ENCODE results near the gene VKORC1.

The VKORC1 gene

GRCh38 chr16:31061126-31061812 lies 33.3 kb downstream of the VKORC1 start:
- no peak for DNase-seq

DNA sequence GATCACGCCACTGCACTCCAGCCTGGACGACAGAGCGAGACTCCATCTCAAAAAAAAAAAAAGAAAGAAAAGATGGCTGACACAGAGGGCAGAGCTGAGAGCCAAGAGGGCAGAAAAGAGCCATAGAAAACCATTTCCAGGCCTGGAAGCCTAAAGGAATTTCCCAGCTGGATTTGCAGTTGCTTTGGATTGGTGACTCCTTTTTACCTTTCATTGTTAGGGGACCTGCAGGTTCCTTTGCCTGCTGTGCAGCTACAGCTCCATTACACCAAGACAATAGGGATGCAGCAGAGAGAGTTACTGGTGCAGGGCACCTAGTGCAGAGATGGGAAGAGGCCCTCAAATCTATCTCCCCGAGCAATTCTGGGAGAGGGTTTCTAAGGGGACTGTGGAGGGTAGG lies 39.0 kb downstream of the VKORC1 start:
- no peak for DNase-seq

DNA sequence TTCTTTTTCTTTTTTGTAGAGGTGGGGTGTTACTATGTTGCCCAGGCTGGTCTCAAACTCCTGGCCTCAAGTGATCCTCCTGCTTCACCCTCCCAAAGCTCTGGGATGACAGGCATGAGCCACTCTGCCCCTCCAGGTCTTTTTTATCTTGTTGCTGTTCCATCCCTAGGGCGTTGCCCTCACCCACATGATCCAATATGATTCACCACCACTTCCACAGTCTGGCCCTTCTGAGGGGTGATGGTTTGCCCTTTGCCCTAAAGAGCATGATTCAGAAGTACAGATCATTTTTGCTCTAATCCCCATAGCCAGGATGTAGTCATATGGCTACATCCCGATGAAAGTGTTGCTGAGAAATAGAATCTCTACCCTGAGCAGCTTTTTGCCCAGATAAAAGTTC lies 42.5 kb downstream of the VKORC1 start:
- DNase-seq = no peak

GRCh38 chr16:31050280-31051030 lies 44.1 kb downstream of the VKORC1 start:
- DNase-seq = no peak

- DNase-seq = no peak
Observed at GRCh38 chr16:31043898-31044481, 50.6 kb downstream of the VKORC1 start.

DNA sequence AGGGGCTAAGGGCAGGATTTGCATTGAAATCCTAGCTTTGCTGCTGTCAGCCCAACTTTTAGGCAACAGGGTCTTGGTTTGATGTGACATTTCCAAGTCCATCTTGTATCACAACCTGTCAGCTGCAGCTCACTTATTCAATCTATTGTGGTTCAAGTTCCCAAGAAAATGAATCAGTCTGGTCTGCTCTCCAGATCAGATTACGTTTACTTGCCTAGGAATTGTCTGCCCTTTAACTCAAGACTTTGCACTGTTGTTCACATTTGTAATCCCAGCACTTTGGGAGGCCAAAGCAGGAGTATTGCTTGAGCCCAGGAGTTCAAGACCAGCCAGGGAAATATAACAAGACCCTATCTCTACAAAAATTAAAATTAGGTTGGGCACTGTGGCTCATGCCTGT lies 51.2 kb downstream of the VKORC1 start:
- DNase-seq = no peak

DNA sequence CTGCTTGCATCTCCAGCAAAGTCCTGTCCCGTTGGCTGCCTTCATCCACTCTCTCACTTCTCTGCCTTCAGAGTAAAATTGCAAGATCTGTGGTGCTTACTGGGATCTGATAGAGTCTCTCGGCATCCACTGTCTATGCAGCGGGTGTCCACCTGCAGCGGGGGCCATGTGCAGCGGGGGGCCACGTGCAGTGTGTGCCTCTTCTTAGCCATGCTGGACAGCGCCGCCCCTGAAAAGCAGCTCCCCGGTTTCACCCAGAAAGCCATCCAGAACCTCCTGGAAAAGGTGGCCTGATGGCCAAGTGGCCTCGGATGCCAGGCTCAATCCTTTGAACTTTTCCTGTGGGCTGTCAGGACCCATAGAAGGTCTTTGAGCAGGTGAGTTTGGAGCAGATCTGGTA lies 51.7 kb downstream of the VKORC1 start:
- DNase-seq = no peak
